ENCODE data around the gene CCDC87.

Gene CCDC87

DNA sequence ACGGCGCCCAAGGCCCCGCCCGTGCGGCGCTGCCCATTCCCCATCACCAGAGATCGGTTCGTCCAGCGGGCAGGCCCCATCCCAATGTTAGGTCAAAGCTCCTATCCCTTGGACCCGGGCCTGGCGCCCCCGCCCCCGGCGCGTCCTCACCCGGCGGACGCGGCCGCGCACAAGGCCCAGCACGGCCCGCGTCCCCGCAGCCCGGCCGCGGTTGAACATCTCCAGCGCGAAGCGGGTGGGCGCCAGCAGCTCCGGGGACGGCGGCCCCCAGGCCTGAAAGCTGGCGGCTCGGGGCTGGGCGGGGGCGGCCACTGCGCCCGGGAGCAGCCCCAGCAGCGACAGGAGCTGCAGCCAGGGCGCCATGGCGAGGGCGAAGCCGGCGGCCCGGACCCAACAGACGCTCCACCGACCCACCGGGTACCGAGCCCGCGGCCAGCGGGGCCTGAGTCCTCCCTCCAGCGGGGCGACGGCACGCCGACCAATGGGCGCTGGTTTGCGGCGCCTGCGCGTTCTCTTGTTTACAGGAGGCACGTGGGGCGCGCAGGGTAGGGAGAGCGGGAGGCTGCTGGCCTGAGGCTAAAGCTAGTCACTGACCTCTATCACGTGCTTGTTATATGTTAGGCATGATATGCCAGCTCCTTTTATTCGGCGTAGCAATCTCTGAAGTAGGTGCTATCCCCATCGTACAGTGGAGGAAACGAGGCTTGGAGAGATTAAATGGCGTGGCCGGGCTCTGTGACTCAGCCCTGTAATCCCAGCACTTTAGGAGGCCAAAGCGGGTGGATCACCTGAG, 24.5 kb downstream of the CCDC87 start, which contains the start of gene CTSF:
Gene CTSF, minus strand, starts transcription at position 483 of the 793 bp plus-strand sequence. Its CDS starts 120 bp downstream, at position 363.
- peak within 1 kb of the TSS; percentile 32 for H3K4me3 ChIP-seq (ENCODE audit: low read depth, low read length)
- DNase-seq (ENCODE audit: low read depth, low spot score) = peak; percentile 72
- in situ Hi-C loops (cut with HindIII; ENCODE audit: low sequenced_read_pairs) = no loop called here
- TF ChIP-seq CTCF (IDR thresholded peaks at IDR 0.05; ENCODE audit: low read depth, low read length) = no peak

DNA sequence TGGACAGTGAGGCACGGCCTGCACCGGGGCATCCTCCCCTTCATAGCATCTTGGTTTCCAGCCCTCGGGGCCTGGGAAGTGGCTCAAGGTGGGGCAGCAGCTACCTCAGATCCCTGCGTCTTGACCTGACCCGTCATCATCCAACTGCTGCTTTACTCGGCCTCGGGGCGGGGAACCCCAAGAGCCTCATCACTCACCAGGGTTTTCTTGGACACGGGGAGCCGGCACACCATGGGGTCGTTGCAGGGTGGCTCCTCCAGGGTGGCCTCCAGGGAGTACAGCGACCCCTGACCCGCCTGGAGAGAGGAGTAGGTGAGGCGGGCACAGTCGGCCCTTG, 25.1 kb downstream of the CCDC87 start:
- peak overlapping the region; percentile 32 for H3K4me3 ChIP-seq (ENCODE audit: low read depth, low read length)
- no peak for DNase-seq (ENCODE audit: low read depth, low spot score)
- TF ChIP-seq CTCF (IDR thresholded peaks at IDR 0.05; ENCODE audit: low read depth, low read length) = no peak
- in situ Hi-C loops (cut with HindIII; ENCODE audit: low sequenced_read_pairs) = no loop called here

- in situ Hi-C loops (cut with HindIII; ENCODE audit: low sequenced_read_pairs) = no loop called here
- H3K4me3 ChIP-seq (ENCODE audit: low read depth, low read length) = no peak overlapping the region
- DNase-seq (ENCODE audit: low read depth, low spot score) = no peak
- TF ChIP-seq CTCF (IDR thresholded peaks at IDR 0.05; ENCODE audit: low read depth, low read length) = no peak
These were observed 26.6 kb downstream of the CCDC87 start for GRCh38 chr11:66566221-66566620.

- in situ Hi-C loops (cut with HindIII; ENCODE audit: low sequenced_read_pairs) = no loop called here
- no peak for TF ChIP-seq CTCF (IDR thresholded peaks at IDR 0.05; ENCODE audit: low read depth, low read length)
- H3K4me3 ChIP-seq (ENCODE audit: low read depth, low read length) = no peak overlapping the region
- DNase-seq (ENCODE audit: low read depth, low spot score) = no peak
These were observed 27.9 kb downstream of the CCDC87 start for GRCh38 chr11:66564984-66565383.

DNA sequence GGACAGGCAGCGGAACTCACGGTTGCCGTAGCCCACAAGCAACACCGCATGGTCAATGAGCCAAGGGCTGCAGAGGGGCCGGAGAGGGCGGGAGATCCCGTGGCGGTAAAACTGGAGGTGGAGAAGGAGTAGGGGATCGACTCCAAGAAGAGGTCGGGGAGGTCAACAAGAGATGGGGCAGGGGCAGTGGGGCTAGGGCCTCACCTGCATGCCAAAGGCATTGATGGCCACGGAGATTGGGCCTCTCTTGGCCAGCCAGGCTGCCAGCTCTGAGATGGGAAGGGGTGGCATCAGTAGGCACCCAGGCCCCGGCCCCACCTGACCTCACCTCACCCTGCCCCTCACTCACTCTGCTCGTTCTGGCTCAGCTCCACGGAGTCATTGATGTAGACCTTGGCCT, 28.3 kb downstream of the CCDC87 start:
- no peak for DNase-seq (ENCODE audit: low read depth, low spot score)
- in situ Hi-C loops (cut with HindIII; ENCODE audit: low sequenced_read_pairs) = no loop called here
- no peak overlapping the region for H3K4me3 ChIP-seq (ENCODE audit: low read depth, low read length)
- no peak for TF ChIP-seq CTCF (IDR thresholded peaks at IDR 0.05; ENCODE audit: low read depth, low read length)

DNA sequence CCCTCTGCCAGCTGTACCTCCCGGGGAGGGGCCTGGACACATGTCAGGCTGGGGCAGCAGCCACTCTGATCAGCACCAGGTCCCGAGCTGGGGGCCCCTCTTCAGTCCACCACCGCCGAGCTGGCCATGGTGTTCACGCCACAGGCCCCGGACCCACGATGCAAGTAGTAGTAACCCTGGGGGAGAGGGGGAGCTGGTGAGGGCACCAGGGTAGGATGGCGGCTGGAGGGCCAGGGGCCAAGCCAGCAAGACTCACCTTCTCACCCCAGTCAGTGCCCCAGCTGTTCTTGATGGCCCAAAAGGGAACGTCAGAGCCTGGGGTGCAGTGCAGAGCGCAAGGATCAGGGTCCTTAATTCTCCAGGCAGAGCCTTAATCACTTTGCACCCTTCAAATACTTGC, 29.0 kb downstream of the CCDC87 start:
- no peak for TF ChIP-seq CTCF (IDR thresholded peaks at IDR 0.05; ENCODE audit: low read depth, low read length)
- H3K4me3 ChIP-seq (ENCODE audit: low read depth, low read length) = no peak overlapping the region
- in situ Hi-C loops (cut with HindIII; ENCODE audit: low sequenced_read_pairs) = no loop called here
- no peak for DNase-seq (ENCODE audit: low read depth, low spot score)
